GM12878 (cell line): Measurements from ENCODE around the gene TMEM140. TPM values are rescaled to one million over a fixed set of nuclear protein-coding genes. Genes with fewer than 3 reads are reported as not detected.

Source experiments
- ATAC-seq: fragments of 200-7000 bp; cut with Tn5 transposase; 3 replicates; pipeline ENCODE4 v1.9.1; 2020; ENCODE audit warnings: mild to moderate bottlenecking, moderate library complexity
- BruUV-seq: library from RNA; stranded (reverse); fragments of 400-500 nt; replicated peaks from 2 replicates; lab custom pipeline; 2021; lab: Mats Ljungman, UMichigan
- CTCF ChIA-PET: fragments of 300-600 bp; sonication (Branson Sonifier 250); formaldehyde crosslinking; extraction: SDS; loops from one replicate; lab custom pipeline; 2021; ENCODE audit warnings: inconsistent platforms; lab: Yijun Ruan, JAX
- POLR2A ChIA-PET: fragments of 350-600 bp; formaldehyde crosslinking; extraction: SDS; loops from one replicate; lab custom pipeline; 2021; ENCODE audit warnings: inconsistent platforms; lab: Charles Lee
- RAD21 ChIA-PET: fragments of 300-600 bp; sonication (Branson Sonifier 250); formaldehyde crosslinking; loops from one replicate; lab custom pipeline; 2023; ENCODE audit warnings: antibody characterized with exemption; ENCODE audit not compliant: unreplicated experiment; lab: Charles Lee
- SMC1A ChIA-PET: fragments of 300-600 bp; sonication (Branson Sonifier 250); formaldehyde crosslinking; loops from one replicate; lab custom pipeline; 2023; ENCODE audit not compliant: unreplicated experiment, uncharacterized antibody; lab: Charles Lee
- DNase-seq: peaks from one replicate; pipeline ENCODE4 v3.0.0-alpha.2; 2011; ENCODE audit warnings: low read depth, low spot score
- FAIRE-seq: peaks from 3 replicates; lab custom pipeline; 2011; peaks lifted over from hg19 to GRCh38; lab: Jason Lieb, UNC
- H2AFZ ChIP-seq: 2 replicates; pipeline ENCODE4 v1.6.0; 2011; ENCODE audit warnings: low read depth, low read length, control low read depth; ENCODE audit not compliant: control insufficient read depth
- H3K27ac ChIP-seq: 2 replicates; pipeline ENCODE4 v1.5.1; 2011; ENCODE audit warnings: control low read depth; ENCODE audit not compliant: control insufficient read depth, insufficient read depth
- H3K27me3 ChIP-seq, 2 experiments: replicated peaks in 1 of 2; 2 replicates each; pipeline versions ENCODE4 v1.6.0 to v1.6.1; 2011; ENCODE audit warnings: low read length in 1 of 2; ENCODE audit not compliant: control insufficient read depth in 2 of 2, insufficient read depth in 2 of 2
- H3K36me3 ChIP-seq, 2 experiments: 2 replicates each; pipeline ENCODE4 v1.5.1; 2011; ENCODE audit warnings: low read length in 1 of 2; ENCODE audit not compliant: control insufficient read depth in 2 of 2, insufficient read depth in 2 of 2
- H3K4me1 ChIP-seq: 2 replicates; pipeline ENCODE4 v1.6.1; 2011; ENCODE audit warnings: mild to moderate bottlenecking, low read length, moderate library complexity, mixed read lengths; ENCODE audit not compliant: control insufficient read depth, insufficient read depth
- H3K4me2 ChIP-seq: 2 replicates; pipeline ENCODE4 v1.6.0; 2011; ENCODE audit warnings: control low read depth; ENCODE audit not compliant: control insufficient read depth, insufficient read depth
- H3K4me3 ChIP-seq: fragments of 200-600 bp; sonication (generic); 2 replicates; pipeline ENCODE4 v1.5.1; 2016
- H3K79me2 ChIP-seq: 2 replicates; pipeline ENCODE4 v1.6.0; 2011; ENCODE audit warnings: low read length; ENCODE audit not compliant: control insufficient read depth, insufficient read depth
- H3K9ac ChIP-seq: 2 replicates; pipeline ENCODE4 v1.8.0; 2011; ENCODE audit warnings: low read length, control low read depth, mixed read lengths; ENCODE audit not compliant: control insufficient read depth, insufficient read depth
- H3K9me3 ChIP-seq: replicated peaks from 3 replicates; pipeline ENCODE4 v1.5.1; 2011; ENCODE audit warnings: mild to moderate bottlenecking, low read length; ENCODE audit not compliant: control insufficient read depth, insufficient read depth
- H4K20me1 ChIP-seq: 2 replicates; pipeline ENCODE4 v1.6.0; 2011; ENCODE audit not compliant: control insufficient read depth, insufficient read depth
- ATF7 ChIP-seq: fragments of 450-650 bp; IDR thresholded peaks from 2 replicates; pipeline ENCODE4 v1.6.1; 2016; ENCODE audit warnings: low read depth, mild to moderate bottlenecking
- BMI1 ChIP-seq: fragments of 450-650 bp; IDR thresholded peaks from 2 replicates; pipeline ENCODE4 v1.6.1; 2016; ENCODE audit warnings: mild to moderate bottlenecking, moderate library complexity, borderline replicate concordance
- CBX3 ChIP-seq: fragments of 200-600 bp; sonication (generic); IDR thresholded peaks from 2 replicates; pipeline ENCODE4 v1.6.1; 2016; ENCODE audit warnings: low read depth, borderline replicate concordance
- CREB1 ChIP-seq: IDR thresholded peaks from 2 replicates; pipeline ENCODE4 v1.6.1; 2012; ENCODE audit warnings: low read depth, mild to moderate bottlenecking, inconsistent platforms
- FOS ChIP-seq: IDR thresholded peaks from 3 replicates; pipeline ENCODE4 v1.6.1; 2011; ENCODE audit warnings: borderline replicate concordance; ENCODE audit not compliant: insufficient read length; ENCODE audit errors: extremely low read depth
- HDGF ChIP-seq: fragments of 450-650 bp; IDR thresholded peaks from 2 replicates; pipeline ENCODE4 v1.6.1; 2016; ENCODE audit warnings: antibody characterized with exemption
- NFXL1 ChIP-seq: fragments of 450-650 bp; IDR thresholded peaks from 2 replicates; pipeline ENCODE4 v1.6.1; 2017; ENCODE audit warnings: antibody characterized with exemption, mild to moderate bottlenecking, borderline replicate concordance
- NFYA ChIP-seq: IDR thresholded peaks from 2 replicates; pipeline ENCODE4 v1.6.1; 2011; ENCODE audit warnings: low read depth, mild to moderate bottlenecking, low read length, improper control_type of control experiment, borderline replicate concordance
- RUNX3 ChIP-seq: IDR thresholded peaks from 2 replicates; pipeline ENCODE4 v1.6.1; 2012; ENCODE audit warnings: low read length, inconsistent platforms
- SREBF1 ChIP-seq: IDR thresholded peaks from 2 replicates; pipeline ENCODE4 v1.6.1; 2012; ENCODE audit warnings: mild to moderate bottlenecking, low read length
- TCF7 ChIP-seq: IDR thresholded peaks from 2 replicates; pipeline ENCODE4 v1.6.1; 2014; ENCODE audit warnings: antibody characterized with exemption, borderline replicate concordance
- ZBTB11 ChIP-seq: fragments of 450-650 bp; formaldehyde crosslinking; IDR thresholded peaks from 2 replicates; pipeline ENCODE4 v1.5.0; 2022; ENCODE audit warnings: mild to moderate bottlenecking, missing genetic modification characterization
- ZSCAN29 ChIP-seq: fragments of 450-650 bp; IDR thresholded peaks from 2 replicates; pipeline ENCODE4 v1.6.1; 2017; ENCODE audit warnings: mild to moderate bottlenecking, moderate library complexity
- WGBS: methylation state at CpG from one replicate; pipeline ENCODE4 v1.1.6; 2016; ENCODE audit warnings: low lambda C conversion rate; ENCODE audit not compliant: insufficient replicate concordance, insufficient coverage; ENCODE audit errors: missing lambda C conversion rate; 5-methylcytosine and 5-hydroxymethylcytosine counted together
- in situ Hi-C: fragments of 300-500 bp; cut with MboI; formaldehyde crosslinking; loops from 9 replicates; pipeline ENCODE4 v1.14.3; 2018; ENCODE audit warnings: mixed read lengths
- intact Hi-C: fragments of 100-400 bp; cut with micrococcal nuclease; formaldehyde crosslinking; loops from one replicate; pipeline ENCODE4 v1.14.2; 2022; ENCODE audit not compliant: unreplicated experiment
- polyA plus RNA-seq, 11 experiments: library from polyadenylated mRNA; depleted of rRNA in 4 of 11; unstranded in 6 of 11; stranded (reverse) in 5 of 11; fragments of >200 nt; fragmentation: Nextera tagmentation in 4 of 11; fragmentation: Illumina TruSeq in 1 of 11; extraction: Ambion mirVana in 4 of 11; extraction: Trizol in 1 of 11; gene quantifications; 1 replicate in 1 of 11; 2 replicates in 10 of 11; pipeline versions ENCODE4 v1.2.1 to v1.2.3, GENCODE V29; 2011 to 2016; ENCODE audit warnings: inconsistent platforms in 2 of 11, missing spikeins in 2 of 11, low read depth in 1 of 11
- total RNA-seq, 4 experiments: library from RNA; depleted of rRNA in 3 of 4; stranded (reverse); fragments of >200 nt in 3 of 4; fragmentation: Illumina TruSeq in 1 of 4; extraction: Trizol in 1 of 4; gene quantifications; 2 replicates each; pipeline versions ENCODE4 v1.2.1 to v1.2.3, GENCODE V29; 2013 to 2021

Gene TMEM140
- total and polyA plus RNA-seq, 10 of the 15 experiments (the other 5 are each of a cell fraction or from before 2014, with no cell fraction given) = 0.85 to 20.7 (median 3.3) TPM

GRCh38 chr7:135128931-135129330 is 18.9 kb upstream of the TMEM140 start:
- POLR2A ChIA-PET = no interaction called here
- no peak overlapping the region for H3K27ac ChIP-seq
- H3K4me3 ChIP-seq = no peak overlapping the region
- peaks cover 2% of the 10 kb centered on the region; the same call in 1 of the 3 replicates for H3K9me3 ChIP-seq
- DNase-seq (no peak), FAIRE-seq (no peak), ATAC-seq (no peak)
- no peaks in the 10 kb centered on the region for H3K36me3 ChIP-seq
- CTCF ChIA-PET = no interaction called here
- in situ Hi-C loops = no loop called here
- no peaks in the 10 kb centered on the region for H3K27me3 ChIP-seq
- no peaks in the 10 kb centered on the region for H4K20me1 ChIP-seq
- no peak for TF ChIP-seq ATF7
- no peak for TF ChIP-seq NFXL1
- TF ChIP-seq HDGF = no peak
- no peak for TF ChIP-seq SREBF1
- TF ChIP-seq ZSCAN29 = no peak
- no peak for TF ChIP-seq TCF7
- intact Hi-C loops = no loop called here
- no peak overlapping the region for H3K4me2 ChIP-seq
- no peak overlapping the region for H3K9ac ChIP-seq
- no TSS peak for BruUV-seq
- no peaks in the 10 kb centered on the region for H3K79me2 ChIP-seq
- no peaks in the 10 kb centered on the region for H3K4me1 ChIP-seq
- H2AFZ ChIP-seq = no peak overlapping the region
- 50% methylated on average over 1 of the region's 1 CpG for WGBS
- SMC1A ChIA-PET = interaction anchor here (1.2 to 1.4 kb wide), 2 partner anchors 14 to 50 kb away, joined by 3 to 4 read pairs; no protein-coding TSS in a partner anchor
- RAD21 ChIA-PET = interaction anchor here (0.6 kb wide), 1 partner anchor 24 kb away, joined by 4 read pairs; no protein-coding TSS in a partner anchor

GRCh38 chr7:135129579-135129978 is 18.3 kb upstream of the TMEM140 start:
- CTCF ChIA-PET = interaction anchor here (0.7 to 1.2 kb wide), 2 partner anchors 10 to 14 kb away, joined by 3 read pairs; no protein-coding TSS in a partner anchor

More at GRCh38 chr7:135129579-135129978, 18.3 kb upstream of the TMEM140 start:
- no peak overlapping the region for H3K9ac ChIP-seq
- no peak overlapping the region for H3K4me3 ChIP-seq
- no peaks in the 10 kb centered on the region for H3K4me1 ChIP-seq
- H3K27ac ChIP-seq = no peak overlapping the region
- no TSS peak for BruUV-seq
- no peaks in the 10 kb centered on the region for H3K27me3 ChIP-seq
- H4K20me1 ChIP-seq = no peaks in the 10 kb centered on the region
- no peaks in the 10 kb centered on the region for H3K36me3 ChIP-seq
- no peak for FAIRE-seq
- H3K79me2 ChIP-seq = no peaks in the 10 kb centered on the region
- DNase-seq = no peak
- no peak for ATAC-seq
- intact Hi-C loops = no loop called here
- H3K9me3 ChIP-seq = peaks cover 2% of the 10 kb centered on the region; the same call in 1 of the 3 replicates
- H3K4me2 ChIP-seq = no peak overlapping the region
- ChIA-PET SMC1A (interaction anchor here (2.3 kb wide), 1 partner anchor 18 kb away, joined by 6 read pairs; the partner anchor contains the start of gene TMEM140), RAD21 (interaction anchor here (0.6 kb wide), 1 partner anchor 25 kb away, joined by 4 read pairs; no protein-coding TSS in a partner anchor), POLR2A (no interaction called here)
- no peak overlapping the region for H2AFZ ChIP-seq
- in situ Hi-C loops = no loop called here
- TF ChIP-seq ZBTB11 (CRISPR knock-in tag) (no peak), BMI1 (no peak), HDGF (no peak), CREB1 (no peak), CBX3 (no peak), RUNX3 (no peak), NFYA (no peak), FOS (no peak)
